Measurements from ENCODE around the gene CEP55.
"Not testable (repeated sequence)": the region's sequence is repeated elsewhere in the genome, so short reads cannot be mapped to it uniquely, and the experiment has no call there.

The CEP55 gene

GRCh38 chr10:93496322-93497041, at the start of gene CEP55:
TSS of gene CEP55 (plus strand) at chr10:93496612. CDS start at chr10:93500052, 3,440 bp downstream.
- peak; percentile 98 for DNase-seq (ENCODE audit: low spot score)

DNA sequence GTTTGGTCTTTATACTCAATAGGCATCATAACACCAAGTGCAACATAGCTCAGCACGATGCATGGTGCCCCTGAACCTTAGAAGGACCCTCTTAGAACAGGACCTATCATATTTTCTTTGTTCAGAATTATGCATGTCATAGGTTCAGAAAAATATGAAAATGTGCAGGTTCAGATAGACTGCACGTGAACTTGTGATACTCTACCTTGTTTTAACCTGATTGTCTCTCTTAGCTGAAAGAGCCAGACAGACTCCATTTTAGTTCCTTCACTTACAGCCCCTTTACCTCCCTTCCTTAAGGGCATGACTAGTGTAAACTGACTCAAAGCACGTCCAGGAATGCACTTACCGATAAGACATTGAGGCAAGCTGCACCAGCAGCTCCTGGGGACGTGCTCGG, 49.4 kb upstream of the CEP55 start:
- no peak for DNase-seq (ENCODE audit: low spot score)

DNA sequence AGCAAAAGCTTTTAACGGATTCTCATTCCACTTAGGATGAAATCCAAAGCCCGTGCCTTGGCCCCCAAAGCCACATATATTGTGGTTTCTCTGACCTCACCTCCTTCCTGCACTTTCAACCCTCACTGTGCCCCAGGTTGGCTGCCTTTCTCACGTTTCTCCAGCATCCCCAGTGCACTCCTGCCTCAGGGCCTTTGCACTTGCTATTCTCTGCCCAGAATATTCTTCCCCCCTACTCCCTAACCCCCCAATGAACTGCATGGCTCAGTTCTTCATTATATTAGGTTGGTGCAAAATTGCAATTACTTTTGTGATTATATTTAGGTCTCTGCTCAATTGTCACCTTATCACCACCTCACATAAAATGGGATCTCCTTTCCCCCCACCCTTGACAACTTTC, 48.4 kb upstream of the CEP55 start:
- no peak for DNase-seq (ENCODE audit: low spot score)

DNA sequence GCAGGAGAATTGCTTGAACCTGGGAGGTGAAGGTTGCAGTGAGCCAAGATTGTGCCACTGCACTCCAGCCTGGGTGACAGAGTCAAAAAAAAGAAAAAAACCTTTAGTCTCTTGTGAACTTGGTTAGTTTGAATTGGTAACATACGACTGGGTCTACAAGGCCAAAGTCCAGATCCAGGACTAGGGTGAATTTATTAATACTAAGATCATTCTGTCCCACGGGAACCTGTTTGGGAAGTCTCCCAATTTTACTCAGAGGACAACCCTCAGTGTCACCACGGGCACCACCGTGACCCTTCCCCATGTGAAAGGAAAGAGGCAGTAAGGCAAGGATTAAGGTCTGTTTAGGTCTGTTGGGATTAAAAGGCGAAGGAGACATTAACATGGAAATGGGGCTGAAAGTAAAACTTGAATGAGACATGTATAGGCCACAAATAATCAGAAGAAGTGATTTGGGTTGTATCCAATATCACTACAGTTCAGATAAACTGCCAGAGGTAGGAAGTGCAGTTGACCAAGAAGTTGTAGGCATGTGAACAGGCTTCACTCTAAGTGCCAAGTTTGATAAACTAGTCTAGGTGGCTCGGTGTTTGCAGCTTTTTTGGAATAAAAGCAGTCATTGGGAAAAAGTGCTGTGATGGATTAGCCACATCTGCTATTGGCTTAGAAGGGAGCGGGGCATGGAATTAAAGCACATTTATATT, 45.0 kb upstream of the CEP55 start:
- no peak for DNase-seq (ENCODE audit: low spot score)

DNA sequence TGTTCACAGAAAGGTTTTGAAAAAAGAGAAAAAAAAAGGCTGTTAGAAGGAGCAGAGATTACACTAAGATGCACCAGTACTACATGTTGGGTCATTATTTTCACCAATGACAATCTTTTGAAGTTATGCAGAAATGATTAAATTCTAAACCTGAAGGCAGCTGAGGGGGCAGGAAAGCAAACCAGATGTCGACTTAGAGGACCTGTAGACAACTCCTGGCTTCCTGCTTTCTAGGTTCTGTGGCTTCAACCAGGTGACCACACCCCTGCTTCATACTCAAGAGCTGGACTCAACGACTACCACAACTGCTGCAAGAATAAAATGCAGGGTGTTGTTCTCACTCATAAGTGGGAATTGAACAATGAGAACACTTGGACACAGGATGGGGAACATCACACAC, 44.3 kb upstream of the CEP55 start:
- DNase-seq (ENCODE audit: low spot score) = no peak

GRCh38 chr10:93454146-93454545, 42.3 kb upstream of the CEP55 start:
- DNase-seq (ENCODE audit: low spot score) = no peak

GRCh38 chr10:93454736-93455135, 41.7 kb upstream of the CEP55 start:
- no peak for DNase-seq (ENCODE audit: low spot score)

GRCh38 chr10:93456480-93456879, 39.9 kb upstream of the CEP55 start:
- no peak for DNase-seq (ENCODE audit: low spot score)

- DNase-seq (ENCODE audit: low spot score) = no peak
Measured at GRCh38 chr10:93457511-93457910, 38.9 kb upstream of the CEP55 start.

DNA sequence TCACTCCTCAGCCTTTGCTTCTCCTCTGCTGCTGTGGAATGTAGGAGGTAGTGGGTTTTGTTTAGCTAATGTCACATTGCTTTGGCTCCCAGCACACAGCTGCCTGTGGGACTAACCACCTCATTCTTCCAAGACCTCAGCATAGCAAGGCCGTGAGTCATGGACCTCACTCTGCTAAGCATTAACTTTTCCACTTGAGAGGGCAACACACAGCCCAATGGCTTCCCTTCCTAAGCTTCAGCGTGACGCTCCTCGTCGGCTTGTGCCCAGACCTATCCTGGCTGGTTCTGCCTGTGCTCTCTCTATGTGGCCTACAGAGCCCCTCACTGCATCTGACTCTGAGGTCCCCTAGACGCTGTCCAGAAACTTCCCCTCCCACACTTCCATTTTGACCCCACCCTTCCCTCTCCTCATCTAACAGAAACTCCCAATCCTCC, 37.6 kb upstream of the CEP55 start:
- no peak for DNase-seq (ENCODE audit: low spot score)

DNA sequence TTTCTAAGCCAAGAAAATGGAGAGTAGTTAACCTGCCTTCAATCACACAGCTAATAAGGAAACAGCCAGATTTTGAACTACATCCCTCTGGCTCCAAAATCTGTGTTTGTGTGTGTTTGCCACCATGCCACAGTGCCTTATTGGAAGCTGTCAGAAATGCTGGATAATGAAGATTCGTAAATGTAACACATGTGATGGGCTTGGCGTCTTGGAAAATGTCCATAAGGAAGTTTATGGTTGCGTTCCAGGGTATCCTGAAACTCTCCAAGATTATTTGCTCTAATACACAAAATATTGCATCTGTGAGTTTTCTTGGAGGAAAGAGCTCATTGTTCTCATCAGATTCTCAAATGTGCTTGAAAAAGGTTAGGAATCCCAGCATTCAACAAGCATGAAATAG, 36.9 kb upstream of the CEP55 start:
- no peak for DNase-seq (ENCODE audit: low spot score)

GRCh38 chr10:93461109-93461806, 35.2 kb upstream of the CEP55 start:
- no peak for DNase-seq (ENCODE audit: low spot score)

DNA sequence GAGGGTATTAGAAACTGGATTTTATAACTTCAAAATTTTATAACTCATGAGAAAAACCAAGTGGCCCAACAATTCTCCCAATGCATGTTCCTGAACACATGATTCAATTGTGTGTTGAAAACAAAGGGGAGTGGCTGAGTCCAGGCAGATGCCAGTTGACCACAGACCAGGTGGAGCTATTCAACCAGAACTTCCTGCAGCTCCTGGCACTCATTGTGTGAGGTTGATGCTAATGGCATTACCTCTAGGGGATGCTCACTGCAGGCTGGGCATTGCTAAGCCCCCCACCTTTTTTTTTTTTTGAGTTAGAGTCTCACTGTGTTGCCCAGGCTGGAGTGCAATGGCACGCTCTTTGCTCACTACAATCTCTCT, 34.6 kb upstream of the CEP55 start:
- no peak for DNase-seq (ENCODE audit: low spot score)

DNA sequence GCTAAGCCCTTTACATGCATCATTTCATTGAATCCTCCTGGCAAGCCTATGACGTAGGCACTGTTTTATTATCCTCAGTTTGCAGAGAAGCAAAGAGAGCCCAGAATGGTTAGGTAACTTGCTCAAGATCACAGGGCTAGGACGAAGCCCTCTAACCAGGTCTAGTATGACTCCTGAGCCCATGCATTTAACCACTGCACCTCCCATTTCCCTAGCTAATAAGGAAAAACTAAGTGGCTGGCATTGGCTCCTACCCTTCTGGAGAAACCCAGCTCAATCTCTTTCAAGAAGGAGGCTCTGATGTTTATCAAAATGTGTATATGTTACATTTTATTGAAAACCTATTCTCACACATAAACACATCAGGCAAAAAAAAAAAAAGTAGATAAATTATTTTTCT, 34.0 kb upstream of the CEP55 start:
- DNase-seq (ENCODE audit: low spot score) = no peak

- no peak for DNase-seq (ENCODE audit: low spot score)
Measured at GRCh38 chr10:93462881-93463280, 33.5 kb upstream of the CEP55 start.

- DNase-seq (ENCODE audit: low spot score) = no peak
Measured at GRCh38 chr10:93463723-93464476, 32.5 kb upstream of the CEP55 start.

GRCh38 chr10:93464776-93465388, 31.5 kb upstream of the CEP55 start:
- no peak for DNase-seq (ENCODE audit: low spot score)

DNA sequence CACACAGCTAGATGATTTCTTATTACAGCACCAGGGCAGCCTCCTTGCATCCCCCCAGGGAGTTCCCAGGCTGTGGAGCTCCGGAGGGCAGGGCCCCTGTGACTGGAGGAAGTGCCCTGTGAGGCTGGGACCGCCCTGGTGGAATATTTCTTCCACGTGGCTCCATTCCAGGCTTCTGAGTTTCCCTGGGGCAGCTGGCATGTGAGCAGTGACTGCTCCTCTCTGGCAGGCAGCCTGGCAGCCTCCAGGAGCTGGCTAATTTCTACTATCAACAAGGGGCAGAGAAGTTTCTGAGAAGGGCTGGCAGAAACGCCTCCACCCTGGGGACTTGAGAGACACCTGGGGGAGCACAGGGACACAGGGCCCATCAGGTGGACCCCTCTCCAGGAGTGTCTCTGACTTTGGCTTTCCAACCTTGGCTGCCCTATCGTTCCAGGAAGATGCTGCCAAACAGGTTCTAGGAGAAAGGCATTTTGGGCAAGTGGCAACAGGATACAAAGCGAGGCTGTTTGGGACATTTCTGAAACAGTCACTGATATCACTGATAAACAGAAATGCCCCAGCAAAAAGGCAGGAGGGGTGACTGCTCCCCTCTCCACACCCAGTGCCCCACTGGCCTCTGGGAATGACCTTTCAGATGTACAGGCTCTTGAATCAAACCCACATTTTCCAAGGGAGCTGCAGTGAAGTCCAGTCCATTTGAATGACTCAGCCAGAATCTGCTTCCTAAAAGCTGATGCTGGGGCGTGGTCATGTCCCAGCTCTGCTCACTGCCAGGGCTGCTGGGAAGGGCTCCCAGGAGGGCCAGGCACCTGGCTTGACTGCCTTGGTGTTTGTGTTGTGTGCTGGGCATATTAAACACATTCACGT, 30.4 kb upstream of the CEP55 start:
- no peak for DNase-seq (ENCODE audit: low spot score)

DNA sequence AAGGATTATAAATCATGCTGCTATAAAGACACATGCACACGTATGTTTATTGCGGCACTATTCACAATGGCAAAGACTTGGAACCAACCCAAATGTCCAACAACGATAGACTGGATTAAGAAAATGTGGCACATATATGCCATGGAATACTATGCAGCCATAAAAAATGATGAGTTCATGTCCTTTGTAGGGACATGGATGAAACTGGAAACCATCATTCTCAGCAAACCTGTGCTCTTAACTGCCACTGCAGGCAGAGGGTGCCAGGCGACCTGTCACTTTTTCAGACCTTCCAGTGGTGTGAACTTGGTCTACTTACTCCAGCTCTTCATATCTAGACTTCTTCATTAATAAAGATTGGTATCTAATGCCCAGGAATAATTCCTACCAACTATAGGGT, 28.8 kb upstream of the CEP55 start:
- not testable (repeated sequence) for DNase-seq (ENCODE audit: low spot score)

- DNase-seq (ENCODE audit: low spot score) = no peak
Measured at GRCh38 chr10:93468461-93469213, 27.8 kb upstream of the CEP55 start.

Data from ecto neural progenitor cell (in vitro differentiated cells).